GM12874 (cell line): ENCODE measurements around the gene BMPER.

ENCODE experiments used
- TF ChIP-seq, protein P1 (sequence below): IDR thresholded peaks from 2 replicates; pipeline ENCODE4 v1.5.1; 2011; ENCODE audit warnings: low read depth, mild to moderate bottlenecking, control low read depth, low read length, moderate library complexity; ENCODE audit not compliant: insufficient read depth

BMPER gene

DNA sequence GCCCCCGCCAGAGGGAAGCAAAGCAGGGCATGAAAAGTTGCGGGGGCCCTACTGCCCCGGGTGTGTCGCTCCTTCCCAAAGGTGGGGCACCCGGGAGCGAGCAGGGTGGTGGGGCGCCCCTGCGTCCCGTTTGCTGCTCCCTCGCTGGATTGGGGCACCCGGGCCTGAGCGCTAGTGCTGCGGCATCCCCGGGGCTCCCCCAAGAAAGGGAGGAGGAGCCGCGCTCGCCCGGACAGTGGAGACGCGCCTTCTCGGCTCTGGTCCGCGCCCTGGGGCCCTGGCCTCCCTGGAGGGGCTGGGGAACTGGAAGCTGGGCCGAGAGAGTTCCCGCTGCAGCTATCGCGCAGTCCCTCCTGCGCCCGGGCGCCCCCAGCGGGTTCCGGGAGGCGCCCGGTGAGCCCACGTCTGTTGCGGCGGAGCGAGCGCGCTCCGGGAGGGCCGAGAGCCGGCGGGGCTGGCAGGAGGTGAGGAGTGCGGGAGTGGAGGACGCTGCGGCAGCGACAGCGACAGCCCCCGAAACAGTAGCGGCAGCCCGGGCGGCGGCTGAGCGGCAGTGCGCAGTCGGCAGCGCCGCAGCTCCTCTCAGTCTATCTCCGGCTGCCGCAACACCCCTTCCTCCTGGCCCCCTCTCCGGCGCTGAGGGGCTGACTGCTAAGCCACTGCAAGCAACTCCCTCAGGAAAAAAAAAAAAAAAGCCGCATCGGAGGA, 504 bp upstream of the BMPER start:
- TF ChIP-seq, protein P1, sequence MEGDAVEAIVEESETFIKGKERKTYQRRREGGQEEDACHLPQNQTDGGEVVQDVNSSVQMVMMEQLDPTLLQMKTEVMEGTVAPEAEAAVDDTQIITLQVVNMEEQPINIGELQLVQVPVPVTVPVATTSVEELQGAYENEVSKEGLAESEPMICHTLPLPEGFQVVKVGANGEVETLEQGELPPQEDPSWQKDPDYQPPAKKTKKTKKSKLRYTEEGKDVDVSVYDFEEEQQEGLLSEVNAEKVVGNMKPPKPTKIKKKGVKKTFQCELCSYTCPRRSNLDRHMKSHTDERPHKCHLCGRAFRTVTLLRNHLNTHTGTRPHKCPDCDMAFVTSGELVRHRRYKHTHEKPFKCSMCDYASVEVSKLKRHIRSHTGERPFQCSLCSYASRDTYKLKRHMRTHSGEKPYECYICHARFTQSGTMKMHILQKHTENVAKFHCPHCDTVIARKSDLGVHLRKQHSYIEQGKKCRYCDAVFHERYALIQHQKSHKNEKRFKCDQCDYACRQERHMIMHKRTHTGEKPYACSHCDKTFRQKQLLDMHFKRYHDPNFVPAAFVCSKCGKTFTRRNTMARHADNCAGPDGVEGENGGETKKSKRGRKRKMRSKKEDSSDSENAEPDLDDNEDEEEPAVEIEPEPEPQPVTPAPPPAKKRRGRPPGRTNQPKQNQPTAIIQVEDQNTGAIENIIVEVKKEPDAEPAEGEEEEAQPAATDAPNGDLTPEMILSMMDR: no peak

DNA sequence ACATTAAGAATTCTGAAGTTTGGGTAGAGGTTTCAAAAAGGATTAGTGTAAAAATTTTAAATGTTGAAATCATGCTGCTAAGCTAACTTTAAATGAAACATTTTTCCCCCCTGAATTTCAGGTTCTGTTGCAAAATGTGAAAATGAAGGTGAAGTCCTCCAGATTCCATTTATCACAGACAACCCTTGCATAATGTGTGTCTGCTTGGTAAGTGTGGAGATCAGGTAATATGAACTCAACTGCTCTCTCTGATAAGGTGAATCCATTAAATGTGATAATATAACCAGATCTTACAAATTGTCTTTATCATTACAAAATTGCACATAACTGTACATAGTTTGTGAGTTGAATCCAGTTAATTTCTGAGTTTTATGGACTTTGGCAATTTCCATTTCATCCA, 1.4 kb downstream of the BMPER start:
- TF ChIP-seq, protein P1: no peak

DNA sequence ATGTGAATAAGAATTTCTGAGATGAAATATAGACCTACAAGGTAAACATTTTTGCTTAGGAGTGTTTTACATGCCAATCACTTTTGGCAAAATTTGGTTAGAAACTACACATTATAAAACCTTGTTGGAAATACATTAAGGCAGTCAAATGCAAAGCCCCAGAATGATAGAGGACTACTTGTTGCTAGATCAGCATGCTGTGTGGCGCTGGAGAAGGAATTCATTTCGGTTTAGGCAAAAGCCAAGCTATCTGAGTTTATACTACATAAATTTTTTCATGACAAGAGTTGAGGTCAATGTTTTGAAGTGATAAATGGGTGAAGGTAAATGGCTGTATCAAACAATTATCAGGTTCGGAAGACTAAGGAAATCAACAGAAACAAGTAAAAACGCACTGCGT, 2.3 kb downstream of the BMPER start:
- TF ChIP-seq, protein P1: no peak

DNA sequence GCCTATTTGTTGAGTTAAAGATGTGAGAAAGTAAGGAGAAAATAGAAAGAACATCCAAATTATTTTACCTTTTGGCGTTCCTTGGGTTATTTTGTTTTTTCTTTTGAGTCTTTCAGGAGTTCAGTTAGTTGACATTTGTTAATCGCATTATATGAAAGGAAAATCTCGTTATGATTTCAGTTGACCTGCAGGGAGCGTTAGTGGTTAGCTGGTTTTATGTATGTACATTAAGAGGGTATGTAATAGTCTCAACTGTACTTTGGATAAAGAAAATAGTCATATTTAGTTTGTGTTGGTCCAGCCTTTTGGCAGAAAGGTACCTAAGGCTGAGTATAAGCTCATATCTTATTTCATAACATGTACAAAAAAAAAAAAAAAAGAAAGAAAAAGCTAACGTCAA, 4.0 kb downstream of the BMPER start:
- TF ChIP-seq, protein P1: no peak

DNA sequence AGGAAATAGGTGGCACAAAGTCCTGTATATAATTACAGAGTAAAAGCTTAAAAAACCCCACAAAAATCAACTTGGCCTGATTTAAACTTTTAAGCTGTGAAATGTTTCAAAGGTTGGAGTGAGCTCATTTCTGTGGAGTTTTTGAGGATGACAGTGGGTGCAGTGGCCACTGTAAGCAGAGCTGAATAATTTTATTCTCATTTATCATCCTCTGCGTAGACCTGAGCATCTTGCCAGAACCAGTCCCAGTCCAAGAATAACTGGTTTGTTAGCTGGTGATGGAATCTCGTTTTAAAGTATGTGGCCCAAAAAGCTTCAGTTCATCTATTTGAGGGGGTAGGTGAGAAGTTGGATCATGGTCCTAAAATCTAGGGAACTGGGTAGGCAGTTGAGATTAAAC, 4.4 kb downstream of the BMPER start:
- TF ChIP-seq, protein P1: no peak

DNA sequence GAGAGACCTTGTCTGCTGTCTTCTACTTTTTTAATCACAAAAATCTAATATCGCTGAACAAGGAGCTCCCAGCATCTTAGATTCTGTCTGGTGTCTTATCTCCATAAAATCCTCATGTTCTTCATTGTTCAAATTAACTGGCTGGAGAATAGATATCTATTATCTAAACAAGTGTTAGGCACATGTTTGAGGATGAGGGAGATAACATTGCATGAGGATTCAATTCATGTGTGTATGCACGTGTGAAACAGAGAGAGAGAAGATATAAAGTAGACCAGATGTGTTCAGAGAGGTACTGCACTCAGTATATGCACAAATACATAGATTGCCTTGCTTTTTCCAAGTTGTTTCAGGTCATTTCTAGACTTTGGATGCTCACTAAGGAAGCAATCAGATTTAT, 5.4 kb downstream of the BMPER start:
- TF ChIP-seq, protein P1: no peak

DNA sequence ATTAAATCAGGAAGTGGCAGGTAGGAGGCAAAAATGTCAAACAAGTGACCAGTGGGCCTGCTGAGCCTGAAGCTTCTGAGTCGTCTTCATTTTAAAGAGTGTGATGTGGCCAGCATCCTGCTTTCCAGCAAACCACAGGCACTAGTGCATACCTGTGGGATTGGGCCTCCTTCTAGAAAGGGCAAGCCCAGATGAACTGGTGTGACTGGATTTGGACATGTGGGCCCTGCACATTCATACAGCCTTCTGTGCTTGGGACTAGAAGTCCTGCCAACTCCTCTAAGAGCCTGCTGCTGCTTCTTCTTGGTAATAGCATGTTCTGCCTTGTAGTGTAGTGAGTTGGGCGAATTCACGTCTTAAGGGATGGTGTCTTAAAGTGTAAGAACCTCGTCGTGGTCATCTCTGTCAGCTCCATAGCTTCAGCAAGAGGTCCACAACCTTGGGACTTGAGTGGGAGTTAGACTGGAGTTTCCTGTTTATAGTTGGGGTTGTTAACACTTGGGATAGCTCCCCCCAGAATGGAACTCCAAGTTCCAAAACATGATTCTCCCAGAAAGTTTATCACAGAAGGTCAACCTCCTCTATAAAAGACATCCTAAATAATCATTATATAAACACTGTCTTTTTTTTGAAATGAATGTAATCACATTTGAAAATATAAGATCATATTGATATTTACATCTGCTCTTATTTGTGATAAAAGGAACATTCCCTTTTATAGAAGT, 11.2 kb downstream of the BMPER start:
- TF ChIP-seq, protein P1: no peak
